Epithelial cell of prostate (primary cell): Measurements from ENCODE around the gene FAU.

Experiments
- DNase-seq: peaks from one replicate; pipeline ENCODE4 v3.0.0-alpha.2; 2011; ENCODE audit warnings: low read depth, low spot score
- H3K27ac ChIP-seq: fragments of 450-650 bp; 2 replicates; pipeline ENCODE4 v1.5.1; 2017; ENCODE audit warnings: mild to moderate bottlenecking

FAU gene

GRCh38 chr11:65109231-65110198 is 12.4 kb downstream of the FAU start:
- no peak overlapping the region for H3K27ac ChIP-seq
- no peak for DNase-seq

- no peak for DNase-seq
- no peak overlapping the region for H3K27ac ChIP-seq
Observed at GRCh38 chr11:65108469-65109123, 13.3 kb downstream of the FAU start.

GRCh38 chr11:65107751-65108468 is 14.0 kb downstream of the FAU start:
- no peak overlapping the region for H3K27ac ChIP-seq
- no peak for DNase-seq

- DNase-seq, result no peak
- no peak overlapping the region for H3K27ac ChIP-seq
Observed at GRCh38 chr11:65107078-65107477, 14.9 kb downstream of the FAU start.

GRCh38 chr11:65104628-65105027 is 17.3 kb downstream of the FAU start:
- DNase-seq, result no peak
- H3K27ac ChIP-seq, result no peak overlapping the region

GRCh38 chr11:65103476-65103875 is 18.5 kb downstream of the FAU start:
- H3K27ac ChIP-seq, result no peak overlapping the region
- DNase-seq, result no peak

GRCh38 chr11:65102142-65103095 is 19.5 kb downstream of the FAU start:
- H3K27ac ChIP-seq, result peak overlapping the region; percentile 42
- DNase-seq, result no peak

GRCh38 chr11:65100674-65101350 is 21.1 kb downstream of the FAU start:
- no peak for DNase-seq
- peak overlapping the region; percentile 42 for H3K27ac ChIP-seq

- no peak for DNase-seq
- peak overlapping the region; percentile 84 for H3K27ac ChIP-seq
Observed at GRCh38 chr11:65096926-65097325, 25.0 kb downstream of the FAU start.

- H3K27ac ChIP-seq, result peak within 1 kb of the TSS; percentile 84
- DNase-seq, result no peak
Observed at GRCh38 chr11:65095974-65096806, 25.7 kb downstream of the FAU start, which contains the start of gene VPS51. Gene VPS51 (plus strand): TSS chr11:65096214. CDS start chr11:65096251, 37 bp downstream.

- peak overlapping the region; percentile 84 for H3K27ac ChIP-seq
- no peak for DNase-seq
Observed at GRCh38 chr11:65095427-65095826, 26.5 kb downstream of the FAU start.

GRCh38 chr11:65090628-65091027 is 31.3 kb downstream of the FAU start:
- no peak for DNase-seq

GRCh38 chr11:65089621-65090020 is 32.3 kb downstream of the FAU start:
- DNase-seq, result no peak
- H3K27ac ChIP-seq, result no peak overlapping the region

More at GRCh38 chr11:65090628-65091027, 31.3 kb downstream of the FAU start:
- H3K27ac ChIP-seq, result no peak overlapping the region

- no peak overlapping the region for H3K27ac ChIP-seq
- no peak for DNase-seq
Observed at GRCh38 chr11:65087827-65088226, 34.1 kb downstream of the FAU start.

- no peak overlapping the region for H3K27ac ChIP-seq
- no peak for DNase-seq
Observed at GRCh38 chr11:65087216-65087615, 34.7 kb downstream of the FAU start.

- DNase-seq, result no peak
- H3K27ac ChIP-seq, result no peak overlapping the region
Observed at GRCh38 chr11:65086809-65087208, 35.1 kb downstream of the FAU start.

- DNase-seq, result no peak
- H3K27ac ChIP-seq, result no peak overlapping the region
Observed at GRCh38 chr11:65085446-65085845, 36.5 kb downstream of the FAU start.
